ENCODE results near the gene ANXA8.

The ANXA8 gene

DNA sequence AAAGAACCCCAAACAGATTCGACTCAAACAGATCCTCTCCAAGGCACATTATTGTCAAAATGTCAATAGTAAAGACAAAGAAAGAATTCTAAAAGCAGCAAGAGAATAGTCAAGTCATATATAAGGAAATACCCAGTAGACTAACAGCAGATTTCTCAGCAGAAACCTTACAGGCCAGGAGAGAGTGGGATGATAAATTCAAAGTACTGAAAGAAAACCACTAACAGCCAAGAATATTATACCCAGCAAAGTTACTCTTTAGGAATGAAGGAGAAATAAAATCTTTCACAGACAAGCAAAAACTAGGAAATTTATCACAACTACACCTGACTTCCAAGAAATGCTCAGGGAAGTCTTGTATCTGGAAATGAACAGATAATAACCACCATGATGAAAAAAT is 38.2 kb downstream of the ANXA8 start:
- no peak for DNase-seq

DNA sequence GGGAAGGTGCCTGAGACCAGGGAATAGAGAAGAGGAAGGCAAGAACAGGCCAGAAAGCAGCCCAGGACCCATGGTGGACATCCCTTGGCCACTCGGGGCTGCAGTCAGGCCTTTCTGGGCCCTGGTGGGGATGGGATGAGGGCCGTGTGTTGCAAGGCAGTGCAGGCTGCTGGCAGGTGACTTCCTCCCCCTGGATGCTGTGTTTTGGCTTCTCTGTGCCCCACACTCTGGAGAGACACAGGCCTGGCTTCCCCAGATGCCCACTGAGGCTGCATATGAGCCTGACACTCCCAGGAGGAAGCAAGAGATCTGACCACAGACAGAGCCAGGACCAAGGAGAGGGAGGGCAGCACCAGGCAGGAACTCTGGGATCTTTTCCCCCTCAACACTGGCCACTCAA is 39.9 kb downstream of the ANXA8 start:
- DNase-seq = no peak

DNA sequence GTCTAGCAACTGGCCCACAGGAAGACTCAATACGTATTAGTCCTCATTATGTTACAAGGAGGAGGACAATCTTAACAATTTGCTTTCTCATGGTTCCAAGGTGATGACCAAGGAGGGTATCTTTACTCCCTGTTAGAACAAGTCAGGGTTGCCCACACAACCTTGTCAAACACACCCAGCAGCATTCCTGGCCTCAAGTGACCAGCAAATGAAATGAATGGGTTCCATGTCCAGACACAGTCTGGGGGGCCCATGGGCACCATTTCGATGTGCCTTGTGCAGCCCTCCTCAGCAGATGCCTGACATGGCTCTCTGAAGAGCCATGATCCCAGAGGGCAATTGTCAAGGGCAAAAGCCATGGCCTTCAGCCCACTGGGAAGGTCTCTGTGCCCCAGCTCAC is 40.8 kb downstream of the ANXA8 start:
- DNase-seq = no peak

DNA sequence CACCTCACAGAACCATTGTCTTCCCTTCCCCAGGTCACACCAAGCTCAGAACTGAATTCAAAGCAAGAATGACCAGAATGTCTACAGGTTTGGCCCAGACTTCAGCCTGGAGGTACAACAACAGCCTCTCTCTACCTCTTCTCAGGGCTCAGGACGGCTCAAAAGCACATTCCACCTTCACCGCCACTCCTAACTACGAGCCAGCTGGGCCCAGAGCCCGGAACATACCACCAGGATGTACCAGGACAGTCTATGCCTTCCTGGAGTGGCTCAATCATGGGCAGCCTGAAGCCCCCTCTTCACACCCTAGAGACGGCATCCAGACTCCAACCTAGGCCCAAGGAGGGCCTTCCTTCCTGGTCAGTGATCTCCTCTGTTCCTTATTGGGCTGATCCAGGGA is 41.6 kb downstream of the ANXA8 start:
- no peak for DNase-seq

DNA sequence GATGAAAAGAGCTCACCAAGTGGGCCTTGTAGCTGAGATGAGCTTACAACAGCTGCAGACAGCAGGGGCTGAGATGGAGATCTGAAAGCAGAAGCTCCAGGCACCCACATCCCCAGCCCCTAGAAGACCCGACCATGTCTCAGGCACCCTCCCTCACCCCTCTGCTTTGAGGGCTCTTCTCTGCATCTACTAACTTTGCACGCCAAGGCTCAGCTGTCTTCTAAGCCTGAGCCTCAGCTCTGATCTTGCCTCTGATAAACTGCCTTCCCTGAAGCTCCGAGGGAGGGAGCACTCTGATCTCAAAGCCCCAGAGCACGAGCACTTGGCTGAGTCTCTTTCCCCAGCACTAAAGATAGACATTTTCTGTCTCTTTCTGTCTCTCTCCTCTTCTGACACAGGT is 42.0 kb downstream of the ANXA8 start:
- no peak for DNase-seq

DNA sequence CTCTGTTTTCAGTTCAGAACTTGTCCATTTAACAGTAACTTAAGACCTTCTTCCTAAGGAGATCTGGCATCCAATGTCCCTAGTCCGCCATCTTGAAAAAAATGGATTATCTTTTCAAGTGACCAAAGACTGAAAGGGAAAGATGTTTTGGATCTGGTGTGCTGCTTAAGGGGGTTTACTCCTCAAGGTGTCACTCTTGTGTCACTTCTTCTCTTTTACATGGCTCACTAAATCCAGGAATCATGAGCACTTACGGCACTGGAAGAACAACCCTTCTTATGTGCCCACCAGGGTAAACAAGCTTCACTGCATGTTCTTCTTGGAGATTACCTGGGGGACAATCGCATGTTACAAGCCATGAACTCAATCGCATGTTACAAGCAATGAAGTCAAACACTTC is 43.7 kb downstream of the ANXA8 start:
- DNase-seq = no peak

DNA sequence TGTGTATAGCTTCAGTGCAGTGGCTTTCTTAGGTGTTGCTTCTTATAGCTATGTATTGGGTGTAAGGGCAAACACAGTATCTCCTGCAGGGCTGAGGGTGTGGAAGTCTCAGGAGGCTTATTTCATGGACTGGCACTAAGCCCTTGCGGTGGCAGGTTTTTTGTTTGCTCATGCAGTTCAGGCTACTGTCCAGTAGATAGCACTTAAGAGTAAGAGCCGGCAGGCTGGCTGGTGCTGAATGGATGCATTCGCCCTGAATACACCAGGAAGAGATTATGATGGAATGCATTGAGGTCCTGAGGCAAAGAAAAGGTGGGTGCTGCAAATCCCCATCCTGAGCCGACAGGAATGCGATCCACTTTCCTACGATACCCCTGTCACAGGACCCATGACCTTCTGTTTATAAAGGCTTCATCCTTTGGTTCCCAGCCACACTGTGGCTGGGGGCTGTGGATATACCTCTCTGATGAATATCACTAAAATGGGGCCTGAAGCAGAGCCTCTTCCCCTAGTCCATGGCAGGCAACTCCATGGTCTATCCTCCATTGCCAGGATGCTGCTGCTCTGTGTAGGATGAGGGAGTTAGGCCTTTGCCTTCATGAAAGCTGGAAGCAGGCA is 44.9 kb downstream of the ANXA8 start:
- DNase-seq = no peak

DNA sequence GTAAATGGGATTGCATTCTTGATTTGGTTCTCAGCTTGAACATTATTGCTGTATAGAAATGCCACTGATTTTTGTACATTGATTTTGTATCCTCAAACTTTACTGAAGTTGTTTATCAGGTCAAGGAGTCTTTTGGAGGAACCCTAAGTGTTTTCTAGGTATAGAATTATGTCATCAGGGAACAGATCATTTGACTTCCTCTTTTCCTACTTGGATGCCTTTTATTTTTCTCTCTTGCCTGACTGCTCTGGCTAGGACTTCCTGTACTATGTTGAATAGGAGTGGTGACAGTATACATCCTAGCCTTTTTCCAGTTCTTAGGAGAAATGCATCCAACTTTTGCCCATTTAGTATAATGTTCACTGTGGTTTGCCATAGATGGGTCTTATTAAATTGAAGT is 48.8 kb downstream of the ANXA8 start:
- DNase-seq = no peak

DNA sequence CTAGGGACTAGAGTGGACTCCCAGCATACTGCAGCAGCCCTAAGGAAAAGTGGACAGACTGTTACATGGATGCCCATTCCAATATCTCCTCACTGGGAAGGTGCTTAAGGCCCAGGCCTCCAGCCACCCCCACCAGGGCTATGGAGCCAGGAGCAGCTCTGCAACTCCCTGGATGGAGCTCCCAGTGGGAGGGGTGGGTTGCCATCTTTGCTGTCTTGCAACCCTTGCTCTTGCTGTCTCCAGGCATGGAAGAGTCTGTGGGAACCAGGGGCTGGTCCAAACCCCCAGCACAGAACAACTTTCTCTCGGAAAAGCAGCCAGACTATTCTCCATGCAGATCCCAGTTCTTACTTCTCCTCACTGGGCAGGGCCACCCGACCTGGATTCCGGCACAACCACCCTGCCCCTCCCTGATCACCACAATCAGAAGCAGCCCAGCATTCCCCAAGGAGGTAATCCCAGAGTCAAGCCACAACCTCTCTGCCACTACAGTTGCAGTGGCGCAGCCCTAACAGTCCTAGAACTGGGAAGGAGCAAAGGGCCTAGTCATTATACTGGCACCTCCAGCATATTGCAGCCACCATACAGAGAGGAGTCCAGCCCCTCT is 58.0 kb downstream of the ANXA8 start:
- DNase-seq = no peak

DNA sequence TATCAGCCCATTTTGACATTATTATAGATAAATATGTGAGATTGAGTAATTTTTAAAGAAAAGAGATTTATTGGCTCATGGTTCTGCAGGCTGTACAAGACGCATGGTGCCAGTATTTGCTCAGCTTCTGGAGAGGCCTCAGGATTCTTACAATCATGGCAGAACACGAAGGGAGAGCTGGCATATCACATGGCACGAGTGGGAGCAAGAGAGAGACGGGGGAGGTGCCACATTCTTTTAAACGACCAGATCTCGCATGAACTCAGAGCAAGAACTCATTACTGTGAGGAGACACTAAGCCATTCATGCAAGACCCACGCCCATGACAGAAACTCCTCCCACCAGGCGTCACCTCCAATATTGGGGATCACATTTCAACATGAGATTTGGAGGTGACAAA is 59.7 kb downstream of the ANXA8 start:
- no peak for DNase-seq

DNA sequence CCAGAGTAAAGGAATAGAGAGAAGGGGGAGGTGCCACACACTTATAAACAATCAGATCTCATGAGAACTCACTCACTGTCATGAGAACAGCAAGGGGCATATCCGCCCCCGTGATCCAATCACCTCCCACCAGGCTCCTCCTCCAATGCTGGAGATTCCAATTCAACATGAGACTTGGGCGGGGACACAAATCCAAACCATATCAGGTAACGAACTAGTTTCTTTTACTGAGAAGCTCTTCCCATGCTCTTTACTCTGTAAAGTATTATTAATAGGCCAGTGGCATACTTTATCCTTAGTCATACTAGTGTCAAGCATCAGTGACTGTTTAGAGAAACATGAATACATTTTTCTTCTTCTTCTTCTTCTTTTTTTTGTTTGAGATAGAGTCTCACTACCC is 60.4 kb downstream of the ANXA8 start:
- DNase-seq = no peak

DNA sequence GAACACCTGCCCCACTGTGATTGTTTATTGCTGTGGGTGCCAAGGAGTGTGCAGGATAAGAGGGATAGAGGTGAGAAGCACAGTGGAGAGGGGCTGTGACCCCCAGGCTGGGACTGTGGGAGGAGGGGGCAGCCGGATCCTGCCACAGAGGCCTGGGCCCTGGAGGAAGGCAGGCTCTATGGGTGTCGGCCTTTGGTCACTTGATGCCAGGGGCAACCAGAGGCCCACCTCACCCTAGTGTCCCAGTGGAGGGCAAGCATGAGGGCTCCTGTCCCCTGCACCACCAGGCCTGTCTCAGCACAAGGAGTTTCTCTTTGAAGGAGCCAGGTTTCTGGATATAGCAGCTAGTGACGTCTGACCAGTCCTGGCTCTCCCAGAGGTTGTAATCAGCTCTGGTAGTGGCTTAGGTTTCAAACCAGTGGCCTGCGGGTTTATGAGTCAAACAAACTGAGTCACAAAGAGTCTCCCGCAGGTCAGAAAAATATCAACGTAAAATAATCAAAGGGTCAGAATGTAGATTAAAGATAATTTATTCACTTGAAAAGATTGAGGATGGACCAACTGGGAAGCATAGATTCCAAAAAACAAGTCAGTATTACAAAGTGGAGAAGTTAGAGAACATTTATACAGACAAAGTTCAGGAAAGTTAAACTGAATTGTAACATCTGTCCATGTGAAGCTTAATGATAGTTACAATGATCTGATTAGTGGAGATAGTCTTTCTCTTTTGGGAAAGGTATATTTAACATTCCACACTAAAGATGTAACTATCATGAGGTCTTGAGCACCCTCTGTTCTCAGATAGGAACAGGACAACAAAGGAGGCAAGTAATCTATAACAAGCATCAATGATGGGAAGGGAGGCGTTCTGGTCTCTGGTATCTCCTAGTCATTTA is 62.6 kb downstream of the ANXA8 start:
- DNase-seq = no peak

DNA sequence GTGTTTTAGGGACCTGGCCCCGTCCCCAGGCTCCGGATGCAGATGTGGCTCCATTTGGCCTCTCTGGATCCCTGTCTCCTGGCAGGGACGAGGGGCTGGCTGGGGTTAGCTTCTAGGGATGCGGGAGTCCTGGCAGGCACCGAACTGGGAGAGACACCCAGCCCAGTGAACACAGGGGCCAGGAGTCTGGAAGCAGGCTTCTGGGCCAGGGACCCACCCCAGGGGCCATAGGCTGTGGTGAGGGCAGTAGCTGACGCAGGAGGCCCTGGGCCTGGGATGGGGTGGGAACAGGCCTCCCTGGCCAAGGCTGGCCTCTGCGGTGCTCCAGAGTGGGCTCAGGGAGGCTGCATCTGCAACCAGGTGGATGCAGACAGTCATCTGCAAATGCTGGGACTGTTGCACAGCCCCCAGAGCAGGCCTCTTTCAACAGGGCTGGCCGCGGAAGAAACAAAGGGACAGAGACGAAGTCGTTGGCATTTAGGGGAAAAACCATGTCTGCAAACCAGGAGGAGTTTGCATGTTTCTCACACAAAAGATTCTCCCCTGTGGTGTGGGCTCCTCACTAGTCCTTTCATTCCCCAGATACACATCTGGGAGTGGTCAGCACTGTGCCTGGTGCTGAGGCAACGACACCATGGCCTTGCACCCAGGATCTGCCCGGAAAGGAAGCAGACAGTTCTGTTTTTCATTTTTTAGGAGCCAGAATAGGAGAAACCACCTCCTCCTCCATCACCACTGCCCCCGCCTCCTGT is 63.4 kb downstream of the ANXA8 start:
- DNase-seq = no peak

DNA sequence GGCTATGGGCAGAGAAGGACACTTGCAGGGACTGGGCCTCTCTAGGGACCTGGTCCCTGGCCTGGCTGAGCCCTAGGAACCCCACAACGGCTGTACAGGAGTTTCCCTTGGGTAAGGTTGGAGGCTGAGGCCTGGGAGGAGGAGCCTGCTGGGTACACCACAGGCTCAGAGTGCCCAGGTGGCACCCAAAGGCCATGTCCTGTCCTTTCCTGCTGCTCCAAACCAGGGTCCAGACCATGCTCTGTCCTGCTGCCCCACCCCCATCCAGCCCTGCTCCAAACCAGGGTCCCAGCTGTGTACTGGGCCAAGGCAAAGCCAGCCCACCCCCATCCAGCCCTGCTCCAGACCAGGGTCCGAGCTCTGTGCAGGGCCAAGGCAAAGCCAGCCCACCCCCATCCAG is 64.5 kb downstream of the ANXA8 start:
- DNase-seq = no peak

DNA sequence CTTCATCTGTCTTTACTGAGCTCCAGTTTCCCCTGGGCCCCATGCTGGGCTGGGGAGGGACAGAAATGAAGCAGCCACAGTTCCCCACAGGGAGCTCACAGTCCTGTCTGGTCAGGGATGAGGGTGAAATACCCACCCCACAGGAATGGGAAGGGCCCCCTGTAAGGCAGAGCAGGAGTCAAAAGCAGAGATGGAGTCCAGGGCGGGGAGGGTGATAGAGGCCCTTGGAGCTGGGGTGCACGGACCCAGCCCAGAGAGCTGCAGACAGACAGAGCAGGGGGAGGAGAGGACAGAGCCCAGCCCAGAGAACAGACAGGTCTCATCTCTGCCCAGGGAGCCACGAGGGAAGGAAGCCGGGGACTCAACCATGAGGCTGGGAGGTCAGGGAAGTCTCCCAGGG is 64.9 kb downstream of the ANXA8 start:
- no peak for DNase-seq

DNA sequence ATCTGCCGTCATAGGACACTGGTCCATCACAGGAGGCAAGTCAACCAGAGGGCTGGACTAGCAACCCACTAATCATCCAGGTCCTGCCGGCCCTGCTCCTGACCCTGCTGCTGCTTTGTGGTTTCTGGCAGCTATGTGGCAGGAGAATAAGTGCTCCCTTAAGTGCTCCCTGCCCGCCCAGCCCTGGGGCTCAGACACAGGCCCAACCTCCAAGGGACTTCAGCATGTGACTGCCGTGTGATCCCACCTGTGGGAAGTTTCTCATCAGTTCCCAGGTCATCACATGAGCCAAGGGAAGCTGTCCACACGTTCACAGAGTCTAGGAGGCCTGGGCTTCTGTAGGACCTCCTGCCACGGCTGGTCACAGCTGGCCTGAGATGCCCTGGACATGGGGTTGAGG is 65.6 kb downstream of the ANXA8 start:
- DNase-seq = no peak
